K562 (cell line): ENCODE measurements around the gene NAGS. TPM values are rescaled to one million over a fixed set of nuclear protein-coding genes. Genes with fewer than 3 reads are reported as not detected.

Experiments used
- ARID1B ChIP-seq: fragments of 450-650 bp; IDR thresholded peaks from 2 replicates; pipeline ENCODE4 v1.6.1; 2016; ENCODE audit warnings: antibody characterized with exemption, mild to moderate bottlenecking, inconsistent platforms
- BRCA1 ChIP-seq, 2 experiments: fragments of 450-650 bp in 1 of 2; sonication (generic) in 1 of 2; formaldehyde crosslinking in 1 of 2; IDR thresholded peaks; 2 replicates each; pipeline versions ENCODE4 v1.5.0 to v1.6.1; 2017 to 2020; ENCODE audit warnings: mild to moderate bottlenecking in 1 of 2, missing genetic modification reagents in 1 of 2
- CREBBP ChIP-seq: IDR thresholded peaks from one replicate; pipeline ENCODE4 v1.6.1; 2012; ENCODE audit warnings: low read depth, mild to moderate bottlenecking, control low read depth, inconsistent platforms, low read length
- E2F1 ChIP-seq: sonication (generic); formaldehyde crosslinking; IDR thresholded peaks from 2 replicates; pipeline ENCODE4 v1.8.1; 2023; ENCODE audit warnings: mild to moderate bottlenecking, missing genetic modification reagents, moderate library complexity
- E2F3 ChIP-seq: fragments of 250-450 bp; sonication (Bioruptor Pico); IDR thresholded peaks from 2 replicates; pipeline ENCODE4 v1.4.0; 2020; ENCODE audit warnings: mild to moderate bottlenecking
- HINFP ChIP-seq: fragments of 450-650 bp; conservative IDR thresholded peaks from 2 replicates; pipeline ENCODE4 v1.6.1; 2016; ENCODE audit warnings: missing genetic modification characterization, low read depth, mild to moderate bottlenecking, control low read depth, missing compliant biosample characterization
- MBD2 ChIP-seq: sonication (generic); IDR thresholded peaks from 2 replicates; pipeline ENCODE4 v1.6.1; 2016; ENCODE audit warnings: low read depth, borderline replicate concordance
- MIER1 ChIP-seq: fragments of 450-650 bp; IDR thresholded peaks from 2 replicates; pipeline ENCODE4 v1.6.1; 2016; ENCODE audit warnings: antibody characterized with exemption, mild to moderate bottlenecking, low read depth
- PKNOX1 ChIP-seq: fragments of 450-650 bp; IDR thresholded peaks from 2 replicates; pipeline ENCODE4 v1.6.1; 2016
- SMAD1 ChIP-seq: fragments of 150-350 bp; IDR thresholded peaks from 2 replicates; pipeline ENCODE4 v1.6.1; 2014; ENCODE audit warnings: low read length, low read depth; ENCODE audit not compliant: partially characterized antibody
- STAG1 ChIP-seq: sonication (generic); formaldehyde crosslinking; IDR thresholded peaks from 2 replicates; pipeline ENCODE4 v1.5.0; 2020; ENCODE audit warnings: missing genetic modification reagents, borderline replicate concordance
- ZFP30 ChIP-seq: fragments of 250-450 bp; sonication (Bioruptor Pico); IDR thresholded peaks from 2 replicates; pipeline ENCODE4 v1.8.0; 2022; ENCODE audit warnings: moderate library complexity, mild to moderate bottlenecking, inconsistent platforms, borderline replicate concordance
- ZNF311 ChIP-seq: fragments of 250-450 bp; sonication (Bioruptor Pico); IDR thresholded peaks from 2 replicates; pipeline ENCODE4 v1.4.0; 2020; ENCODE audit warnings: mild to moderate bottlenecking, moderate library complexity
- ZNF57 ChIP-seq: fragments of 450-650 bp; formaldehyde crosslinking; IDR thresholded peaks from 2 replicates; pipeline ENCODE4 v1.4.0; 2020; ENCODE audit warnings: mild to moderate bottlenecking, moderate library complexity
- polyA plus RNA-seq, 8 experiments: library from polyadenylated mRNA; depleted of rRNA in 4 of 8; stranded (reverse) in 5 of 8; unstranded in 3 of 8; fragments of >200 nt; fragmentation: Nextera tagmentation in 2 of 8; fragmentation: Illumina TruSeq in 1 of 8; extraction: Ambion mirVana in 2 of 8; extraction: Trizol in 1 of 8; gene quantifications; 2 replicates each; pipeline versions ENCODE4 v1.2.1 to v1.2.3, GENCODE V29; 2011 to 2014; ENCODE audit warnings: inconsistent platforms in 1 of 8, missing spikeins in 1 of 8
- total RNA-seq, 7 experiments: library from RNA; depleted of rRNA in 6 of 7; stranded (reverse); fragments of >200 nt in 6 of 7; fragmentation: Illumina TruSeq in 2 of 7; extraction: Trizol in 2 of 7; gene quantifications; 2 replicates each; pipeline versions ENCODE4 v1.2.1 to v1.2.3, GENCODE V29; 2011 to 2021; ENCODE audit warnings: low replicate concordance in 1 of 7
- TF ChIP-seq, protein P1 (sequence below): fragments of 450-650 bp; IDR thresholded peaks from 2 replicates; pipeline ENCODE4 v1.6.1; 2016; ENCODE audit warnings: low read depth

The NAGS gene
- total and polyA plus RNA-seq, 9 of the 15 experiments (the other 6 are each of a cell fraction or from before 2014, with no cell fraction given) = not detected

- no peak for TF ChIP-seq E2F1 (CRISPR knock-in tag)
- no peak for TF ChIP-seq ZNF311
- no peak for TF ChIP-seq HINFP (tag)
- TF ChIP-seq PKNOX1 = peak; percentile 31; the same call in 1 of the 2 replicates
- no peak for TF ChIP-seq STAG1 (CRISPR knock-in tag)
- TF ChIP-seq MBD2 = no peak; the same call in 1 of the 2 replicates
- peak; percentile 92 for TF ChIP-seq ARID1B
- no peak for TF ChIP-seq BRCA1 (IDR thresholded peaks at IDR 0.05)
- TF ChIP-seq BRCA1 (CRISPR knock-in tag; IDR thresholded peaks at IDR 0.05) = no peak
- TF ChIP-seq SMAD1 = no peak
- TF ChIP-seq CREBBP = no peak
- no peak for TF ChIP-seq ZFP30
- TF ChIP-seq E2F3 (CRISPR knock-in tag) = no peak
- TF ChIP-seq MIER1 = no peak
- TF ChIP-seq ZNF57 (CRISPR knock-in tag) = no peak
- TF ChIP-seq, protein P1, sequence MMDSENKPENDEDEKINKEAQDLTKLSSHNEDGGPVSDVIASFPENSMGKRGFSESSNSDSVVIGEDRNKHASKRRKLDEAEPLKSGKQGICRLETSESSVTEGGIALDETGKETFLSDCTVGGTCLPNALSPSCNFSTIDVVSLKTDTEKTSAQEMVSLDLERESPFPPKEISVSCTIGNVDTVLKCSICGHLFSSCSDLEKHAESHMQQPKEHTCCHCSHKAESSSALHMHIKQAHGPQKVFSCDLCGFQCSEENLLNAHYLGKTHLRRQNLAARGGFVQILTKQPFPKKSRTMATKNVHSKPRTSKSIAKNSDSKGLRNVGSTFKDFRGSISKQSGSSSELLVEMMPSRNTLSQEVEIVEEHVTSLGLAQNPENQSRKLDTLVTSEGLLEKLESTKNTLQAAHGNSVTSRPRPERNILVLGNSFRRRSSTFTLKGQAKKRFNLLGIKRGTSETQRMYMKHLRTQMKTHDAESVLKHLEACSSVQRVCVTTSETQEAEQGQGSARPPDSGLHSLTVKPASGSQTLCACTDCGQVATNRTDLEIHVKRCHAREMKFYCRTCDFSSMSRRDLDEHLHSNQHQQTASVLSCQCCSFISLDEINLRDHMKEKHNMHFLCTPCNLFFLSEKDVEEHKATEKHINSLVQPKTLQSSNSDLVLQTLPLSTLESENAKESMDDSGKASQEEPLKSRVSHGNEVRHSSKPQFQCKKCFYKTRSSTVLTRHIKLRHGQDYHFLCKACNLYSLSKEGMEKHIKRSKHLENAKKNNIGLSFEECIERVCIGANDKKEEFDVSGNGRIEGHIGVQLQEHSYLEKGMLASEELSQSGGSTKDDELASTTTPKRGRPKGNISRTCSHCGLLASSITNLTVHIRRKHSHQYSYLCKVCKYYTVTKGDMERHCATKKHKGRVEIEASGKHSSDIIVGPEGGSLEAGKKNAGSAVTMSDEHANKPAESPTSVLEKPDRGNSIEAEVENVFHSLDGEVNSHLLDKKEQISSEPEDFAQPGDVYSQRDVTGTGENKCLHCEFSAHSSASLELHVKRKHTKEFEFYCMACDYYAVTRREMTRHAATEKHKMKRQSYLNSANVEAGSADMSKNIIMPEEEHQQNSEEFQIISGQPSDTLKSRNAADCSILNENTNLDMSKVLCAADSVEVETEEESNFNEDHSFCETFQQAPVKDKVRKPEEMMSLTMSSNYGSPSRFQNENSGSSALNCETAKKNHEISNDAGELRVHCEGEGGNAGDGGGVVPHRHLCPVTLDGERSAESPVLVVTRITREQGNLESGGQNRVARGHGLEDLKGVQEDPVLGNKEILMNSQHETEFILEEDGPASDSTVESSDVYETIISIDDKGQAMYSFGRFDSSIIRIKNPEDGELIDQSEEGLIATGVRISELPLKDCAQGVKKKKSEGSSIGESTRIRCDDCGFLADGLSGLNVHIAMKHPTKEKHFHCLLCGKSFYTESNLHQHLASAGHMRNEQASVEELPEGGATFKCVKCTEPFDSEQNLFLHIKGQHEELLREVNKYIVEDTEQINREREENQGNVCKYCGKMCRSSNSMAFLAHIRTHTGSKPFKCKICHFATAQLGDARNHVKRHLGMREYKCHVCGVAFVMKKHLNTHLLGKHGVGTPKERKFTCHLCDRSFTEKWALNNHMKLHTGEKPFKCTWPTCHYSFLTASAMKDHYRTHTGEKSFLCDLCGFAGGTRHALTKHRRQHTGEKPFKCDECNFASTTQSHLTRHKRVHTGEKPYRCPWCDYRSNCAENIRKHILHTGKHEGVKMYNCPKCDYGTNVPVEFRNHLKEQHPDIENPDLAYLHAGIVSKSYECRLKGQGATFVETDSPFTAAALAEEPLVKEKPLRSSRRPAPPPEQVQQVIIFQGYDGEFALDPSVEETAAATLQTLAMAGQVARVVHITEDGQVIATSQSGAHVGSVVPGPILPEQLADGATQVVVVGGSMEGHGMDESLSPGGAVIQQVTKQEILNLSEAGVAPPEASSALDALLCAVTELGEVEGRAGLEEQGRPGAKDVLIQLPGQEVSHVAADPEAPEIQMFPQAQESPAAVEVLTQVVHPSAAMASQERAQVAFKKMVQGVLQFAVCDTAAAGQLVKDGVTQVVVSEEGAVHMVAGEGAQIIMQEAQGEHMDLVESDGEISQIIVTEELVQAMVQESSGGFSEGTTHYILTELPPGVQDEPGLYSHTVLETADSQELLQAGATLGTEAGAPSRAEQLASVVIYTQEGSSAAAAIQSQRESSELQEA = no peak
Measured at GRCh38 chr17:43983515-43984411, 20.7 kb upstream of the NAGS start (continued).
